HG02759 (cell line): ENCODE data around the gene VASN.

ENCODE experiments used
- ATAC-seq: cut with Tn5 transposase; IDR thresholded peaks from one replicate; pipeline ENCODE4 v1.9.1; 2021; ENCODE audit warnings: mild to moderate bottlenecking, moderate library complexity; ENCODE audit not compliant: unreplicated experiment

Gene VASN

GRCh38 chr16:4370570-4371356 lies 885 bp upstream of the VASN start:
- ATAC-seq: no peak

DNA sequence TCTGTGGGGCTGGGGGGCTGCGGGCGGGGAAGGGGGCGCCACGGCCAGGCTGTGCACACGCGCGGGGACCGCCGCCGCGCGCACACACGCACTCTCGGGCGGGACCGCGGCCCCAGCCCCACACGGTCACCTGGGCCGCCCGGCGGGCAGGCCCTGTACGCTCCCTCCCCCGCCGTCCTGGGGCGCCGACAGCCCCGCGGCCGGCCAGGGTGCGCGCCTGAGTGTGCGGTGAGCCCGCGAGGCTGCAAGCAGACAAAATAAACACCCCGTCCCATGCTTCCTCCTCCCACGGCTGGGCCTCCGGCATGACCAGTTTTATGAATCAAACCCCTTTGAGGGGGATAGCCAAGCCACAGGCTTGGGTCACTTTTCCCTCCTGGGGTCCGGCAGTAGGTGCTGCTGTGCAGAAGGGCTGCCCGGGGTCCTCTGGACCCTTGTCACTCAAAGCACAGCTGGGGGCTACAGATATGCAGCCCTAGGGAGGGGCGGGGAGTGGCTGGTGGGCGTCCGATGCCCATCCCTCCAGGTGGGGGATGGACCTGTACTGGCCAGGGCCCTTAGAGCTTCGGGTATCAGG lies 441 bp downstream of the VASN start:
- peak; percentile 42 for ATAC-seq

DNA sequence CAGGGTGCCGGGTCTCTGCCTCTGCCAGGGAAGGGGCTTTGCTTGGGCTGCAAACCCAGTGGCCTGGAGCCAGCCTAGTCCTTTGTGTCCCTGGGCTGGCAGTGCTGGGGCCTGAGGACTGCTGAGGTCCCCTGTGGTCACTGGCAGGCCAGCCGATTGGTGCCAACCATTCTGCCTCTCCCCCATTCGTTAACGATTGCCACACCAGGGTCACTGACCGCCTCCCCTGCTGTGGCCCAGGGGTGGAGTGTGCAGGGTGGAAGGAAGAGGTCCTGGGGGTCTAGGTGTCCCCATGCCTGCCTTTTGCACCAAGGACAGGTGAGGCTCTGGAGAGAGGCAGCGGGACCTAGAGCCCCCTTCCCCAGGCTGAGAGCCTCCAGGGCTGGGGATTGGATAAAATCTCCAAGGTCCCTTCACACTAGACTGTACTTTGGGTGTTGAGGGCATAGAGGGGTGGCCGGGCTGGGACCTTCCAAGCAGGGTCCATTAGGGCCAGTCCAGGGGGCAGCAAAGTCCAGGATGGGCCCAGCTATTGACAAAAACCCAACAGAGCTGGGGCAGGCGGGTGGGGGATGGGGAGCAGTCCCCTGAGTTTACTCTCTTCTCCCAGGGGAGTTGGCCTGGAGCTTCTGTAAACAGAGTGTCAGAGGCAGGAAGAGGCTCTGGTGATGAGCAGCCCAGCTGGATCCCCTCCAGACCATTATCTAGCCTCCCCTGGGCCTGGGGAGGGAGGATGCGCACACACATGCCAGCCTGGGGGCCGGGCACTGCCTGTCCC lies 1.1 kb downstream of the VASN start:
- no peak for ATAC-seq

DNA sequence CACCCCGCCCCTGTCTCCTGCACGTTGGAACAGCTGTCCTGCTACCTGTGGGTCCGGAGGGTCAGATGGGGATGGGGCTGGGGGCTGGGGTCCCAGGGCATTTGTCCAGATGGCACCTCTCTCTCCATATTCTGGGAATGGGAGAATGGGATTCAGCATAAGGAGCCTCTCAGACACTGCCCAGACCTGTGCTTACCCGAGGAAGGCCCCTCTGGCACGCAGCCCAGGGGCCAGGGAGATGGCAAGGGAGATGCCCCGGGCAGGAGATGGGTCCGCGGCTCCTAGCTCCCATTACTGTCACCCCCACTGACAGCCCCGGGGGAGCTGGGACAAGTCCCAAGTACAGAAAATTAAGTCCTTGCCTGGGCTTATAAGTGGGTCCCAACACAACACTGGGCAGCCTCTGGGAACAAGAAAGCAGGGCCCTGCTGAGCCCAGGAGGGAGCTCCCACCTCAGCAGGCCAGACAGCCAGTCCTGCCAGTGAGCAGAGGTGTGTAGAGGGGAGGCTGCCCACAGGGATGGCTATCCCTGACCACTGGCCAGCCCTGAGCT lies 1.8 kb downstream of the VASN start:
- ATAC-seq: no peak

DNA sequence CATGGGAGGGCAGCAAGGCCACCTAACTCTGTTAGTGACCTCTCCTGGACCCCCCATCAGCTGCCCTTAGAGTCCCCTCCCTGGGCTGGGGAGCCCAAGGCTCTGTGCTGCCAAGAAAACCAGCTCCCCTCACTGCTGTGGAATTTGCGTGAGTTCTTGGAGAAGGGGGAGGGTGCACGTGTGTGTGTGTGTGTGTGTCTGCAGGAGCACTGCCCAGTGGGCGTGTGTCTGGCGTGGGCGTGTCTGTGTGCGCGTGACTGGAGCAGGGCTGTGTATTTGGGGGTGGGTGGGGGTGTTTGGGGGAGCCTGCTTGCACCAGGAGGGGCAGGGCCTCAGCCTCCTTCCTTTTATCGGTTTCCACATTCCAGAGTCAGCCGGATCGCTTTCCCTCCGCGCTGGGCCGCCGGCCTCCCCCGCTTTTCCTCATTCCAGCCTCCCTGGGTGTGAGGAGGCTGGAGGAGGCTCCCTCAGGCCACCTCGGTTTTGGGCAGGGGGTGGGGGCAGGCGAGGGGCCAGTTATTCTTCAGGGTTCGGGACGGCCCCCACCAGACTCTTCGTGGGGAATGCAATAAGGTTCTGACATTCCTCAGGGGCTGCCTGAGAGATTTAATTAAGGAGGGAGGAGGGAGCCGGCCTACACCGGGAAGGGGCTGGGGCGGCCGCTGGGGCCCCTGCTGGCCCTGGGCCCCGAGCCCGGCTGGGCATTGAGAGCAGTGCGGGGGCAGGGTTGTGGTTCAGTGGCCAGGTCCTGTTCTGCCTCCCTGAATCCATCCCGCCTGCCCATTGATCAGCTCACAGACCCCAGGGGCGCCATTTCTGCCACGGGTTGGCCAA lies 2.5 kb downstream of the VASN start:
- no peak for ATAC-seq

DNA sequence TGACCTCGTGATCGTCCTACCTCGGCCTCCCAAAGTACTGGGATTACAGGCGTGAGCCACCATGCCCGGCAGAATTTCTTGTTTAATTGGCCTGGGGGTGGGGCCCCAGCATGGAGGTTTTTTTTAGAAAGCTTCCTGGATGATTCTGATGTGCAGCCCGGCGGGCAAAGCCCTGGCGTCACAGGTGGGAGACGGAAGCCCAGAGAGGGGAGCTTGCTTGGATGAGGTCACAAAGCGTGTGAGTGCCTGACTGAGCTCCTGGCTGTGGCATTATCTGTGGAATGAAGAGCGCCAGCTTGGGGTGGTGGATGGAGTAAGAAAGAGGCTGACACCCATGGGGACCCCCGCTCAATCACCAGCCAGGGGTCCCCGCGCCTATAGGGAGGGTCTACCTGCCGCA lies 4.1 kb downstream of the VASN start:
- no peak for ATAC-seq

GRCh38 chr16:4376126-4376892 lies 4.7 kb downstream of the VASN start:
- no peak for ATAC-seq

- ATAC-seq: no peak
These were observed 5.4 kb downstream of the VASN start for GRCh38 chr16:4376893-4377572.

DNA sequence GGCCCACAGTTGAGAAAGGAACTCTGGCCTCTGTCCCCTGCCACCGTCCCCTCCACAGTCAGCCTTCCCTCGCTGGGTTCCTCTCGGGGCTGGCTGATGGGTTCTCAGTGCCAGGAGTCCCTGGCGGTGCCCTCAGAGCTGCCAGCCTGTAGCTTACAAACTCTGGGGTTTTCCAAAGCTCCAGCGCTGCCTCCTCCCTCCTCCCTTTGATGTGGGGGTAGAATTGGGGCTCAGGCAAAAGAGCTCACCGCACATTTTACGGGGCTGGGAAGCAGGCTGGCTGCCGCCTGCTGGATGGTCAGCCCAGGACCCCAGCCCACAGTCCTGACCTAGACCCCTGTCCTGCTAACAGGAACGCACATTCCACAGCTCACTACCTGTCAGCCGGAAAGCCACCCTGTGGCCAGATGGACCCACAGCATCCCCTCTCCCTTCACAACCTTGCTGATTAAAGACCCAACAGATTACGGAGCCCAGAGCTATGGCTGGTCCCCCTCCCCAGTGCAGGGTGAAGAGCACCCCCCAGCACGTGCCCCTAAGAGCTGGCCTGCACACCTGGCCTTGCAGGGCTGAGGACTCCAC lies 6.0 kb downstream of the VASN start:
- ATAC-seq: no peak

- no peak for ATAC-seq
These were observed 6.6 kb downstream of the VASN start for GRCh38 chr16:4378161-4378666.

DNA sequence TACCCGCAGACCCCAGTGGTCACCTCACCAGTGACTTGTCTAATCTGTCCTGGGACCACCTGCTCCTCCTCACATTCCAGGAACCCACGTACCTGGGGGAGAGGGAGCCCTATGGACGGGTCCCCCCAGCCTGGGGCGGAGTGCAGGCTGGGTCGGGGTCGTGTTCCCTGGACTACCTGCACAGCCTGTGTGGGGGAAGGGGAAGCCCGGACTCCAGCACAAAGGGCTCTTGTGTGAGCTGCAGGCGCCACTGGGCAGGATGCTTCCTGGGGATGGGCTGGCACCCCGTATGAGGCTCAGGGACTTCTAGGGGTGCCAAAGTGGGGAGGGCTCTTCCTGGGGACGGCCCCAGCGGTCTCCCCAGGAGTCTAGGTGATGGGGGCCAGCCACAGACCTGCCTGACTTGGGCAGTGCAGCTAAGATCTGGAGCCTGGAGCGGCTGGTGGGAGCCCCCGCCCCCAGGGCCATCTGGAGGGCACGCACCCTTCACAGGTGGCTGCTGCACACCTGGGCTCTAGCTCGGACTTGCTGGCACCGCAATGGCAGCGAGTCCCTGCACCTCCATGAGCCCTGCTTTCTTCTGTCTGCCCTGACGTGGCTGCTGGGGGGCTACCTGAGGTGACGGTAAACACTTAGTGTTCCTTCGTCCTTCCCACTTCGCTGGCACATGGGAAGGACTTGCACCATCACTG lies 7.5 kb downstream of the VASN start:
- ATAC-seq: no peak

DNA sequence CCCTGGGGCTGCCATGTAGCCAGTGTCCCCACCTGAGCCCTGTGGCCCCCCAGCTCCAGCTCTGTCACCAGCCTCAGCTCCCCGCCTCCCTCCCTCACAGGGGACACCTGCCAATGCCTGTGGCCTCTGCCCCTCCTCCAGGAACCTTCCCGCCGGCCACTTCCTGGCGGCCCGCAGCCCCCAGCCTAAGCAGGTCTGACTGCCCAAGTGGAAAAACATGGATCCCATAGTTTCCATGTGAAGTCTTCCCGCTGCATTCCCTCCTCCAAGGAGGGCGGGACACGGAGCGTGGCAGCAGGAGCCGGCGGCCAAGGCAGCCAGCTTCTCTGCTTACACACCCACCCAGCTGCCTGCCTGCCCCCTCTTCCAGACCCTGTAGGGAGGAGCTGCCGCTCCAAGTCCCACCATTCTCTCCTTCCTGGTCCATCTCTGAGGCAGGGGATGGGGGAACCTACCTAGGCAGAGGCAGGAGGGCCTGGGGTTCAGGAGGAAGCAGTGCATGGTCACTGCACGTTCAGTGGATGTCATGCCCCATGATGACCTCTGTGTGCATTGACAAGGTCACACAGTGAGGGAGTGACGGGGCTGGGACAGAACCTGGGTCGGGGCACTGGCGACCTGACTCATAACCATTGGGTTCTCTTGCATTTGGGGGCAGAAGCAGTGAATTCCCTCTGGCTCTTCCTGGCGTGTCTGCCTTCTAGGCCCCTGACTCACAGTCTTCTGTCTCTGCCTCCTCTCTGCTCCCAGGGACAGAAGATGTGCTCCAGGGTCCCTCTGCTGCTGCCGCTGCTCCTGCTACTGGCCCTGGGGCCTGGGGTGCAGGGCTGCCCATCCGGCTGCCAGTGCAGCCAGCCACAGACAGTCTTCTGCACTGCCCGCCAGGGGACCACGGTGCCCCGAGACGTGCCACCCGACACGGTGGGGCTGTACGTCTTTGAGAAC lies 8.7 kb downstream of the VASN start:
- ATAC-seq: no peak

- no peak for ATAC-seq
These were observed 9.7 kb downstream of the VASN start for GRCh38 chr16:4381072-4381934.

GRCh38 chr16:4381935-4382794 lies 10.5 kb downstream of the VASN start:
- ATAC-seq: no peak

DNA sequence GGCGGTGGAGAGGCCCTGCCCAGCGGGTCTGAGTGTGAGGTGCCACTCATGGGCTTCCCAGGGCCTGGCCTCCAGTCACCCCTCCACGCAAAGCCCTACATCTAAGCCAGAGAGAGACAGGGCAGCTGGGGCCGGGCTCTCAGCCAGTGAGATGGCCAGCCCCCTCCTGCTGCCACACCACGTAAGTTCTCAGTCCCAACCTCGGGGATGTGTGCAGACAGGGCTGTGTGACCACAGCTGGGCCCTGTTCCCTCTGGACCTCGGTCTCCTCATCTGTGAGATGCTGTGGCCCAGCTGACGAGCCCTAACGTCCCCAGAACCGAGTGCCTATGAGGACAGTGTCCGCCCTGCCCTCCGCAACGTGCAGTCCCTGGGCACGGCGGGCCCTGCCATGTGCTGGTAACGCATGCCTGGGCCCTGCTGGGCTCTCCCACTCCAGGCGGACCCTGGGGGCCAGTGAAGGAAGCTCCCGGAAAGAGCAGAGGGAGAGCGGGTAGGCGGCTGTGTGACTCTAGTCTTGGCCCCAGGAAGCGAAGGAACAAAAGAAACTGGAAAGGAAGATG lies 11.2 kb downstream of the VASN start:
- ATAC-seq: no peak
